Right lobe of liver (tissue), 4 donors: ENCODE results near the gene UBE2QL1.

Source experiments
- CTCF ChIP-seq, 4 donors: fragments of 200-600 bp in 3 of 4; fragments of 450-650 bp in 1 of 4; IDR thresholded peaks; one replicate each; pipeline versions ENCODE4 v1.5.1 to v1.8.0; 2016 to 2022; ENCODE audit warnings: antibody characterized with exemption in 4 of 4, mild to moderate bottlenecking in 2 of 4
- POLR2A ChIP-seq: fragments of 450-650 bp; IDR thresholded peaks from one replicate; pipeline ENCODE4 v1.6.1; 2017; ENCODE audit warnings: antibody characterized with exemption, mild to moderate bottlenecking
- donor health status: DM: no; HTN: no; CAD: no.
- donor health status: DM: no; HTN: no; CAD: no.
- donor health status: DM: no; HTN: yes; CAD: no.

GRCh38 chr5:6504677-6505415 lies 56.2 kb downstream of the UBE2QL1 start:
- TF ChIP-seq CTCF (IDR thresholded peaks at IDR 0.05) (no peak), POLR2A (no peak)
